ENCODE results near the gene ZNF710. TPM values are rescaled to one million over a fixed set of nuclear protein-coding genes. Genes with fewer than 3 reads are reported as not detected.
A peak's percentile ranks its signal among the peaks of the same experiment; 100 is the strongest.

The ZNF710 gene
- total RNA-seq, 1 donor from 2014 or later: 23.1 TPM

DNA sequence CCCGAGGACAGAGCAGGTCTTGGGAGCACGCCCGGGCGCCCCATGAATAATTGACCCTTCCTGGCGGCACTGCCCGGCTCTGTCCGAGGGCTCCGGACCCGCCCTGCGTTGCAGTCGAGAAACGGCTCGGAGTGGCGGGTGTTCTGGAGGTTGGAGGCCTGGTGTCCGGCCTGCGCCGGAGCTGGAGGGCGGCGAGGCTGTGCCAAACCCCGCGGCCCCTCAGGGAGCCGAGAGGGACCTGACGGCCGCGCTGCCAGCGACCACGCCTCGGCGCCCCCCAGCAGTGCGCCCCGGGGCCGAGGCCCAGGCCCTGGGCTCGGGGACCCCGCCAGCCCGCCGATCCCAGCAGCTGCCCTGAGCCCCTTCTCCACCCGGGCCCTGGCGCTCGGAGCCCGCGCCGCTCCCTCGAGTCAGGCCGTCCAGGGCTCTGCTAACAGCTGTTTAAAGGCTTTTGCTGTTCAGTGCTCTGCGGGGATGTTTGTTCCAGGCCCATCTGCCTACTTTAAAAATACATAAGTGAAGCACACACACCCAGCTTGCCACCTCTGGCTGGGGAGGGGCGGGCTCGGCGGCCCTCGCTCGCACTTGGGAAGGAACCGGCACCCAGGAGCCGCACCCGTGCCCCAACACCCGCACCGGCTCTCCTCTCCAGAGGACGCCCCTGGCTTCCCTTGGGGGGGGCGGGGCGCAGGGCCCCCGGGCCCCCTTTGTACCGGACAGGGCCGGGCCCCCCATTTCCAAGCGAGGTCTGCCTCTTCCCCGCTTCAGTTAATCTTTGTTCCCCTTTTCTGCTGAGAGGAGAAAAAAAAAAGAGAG lies 730 bp upstream of the ZNF710 start:
- Histone ChIP-seq H3K27me3 (no peaks in the 10 kb centered on the region), H3K27ac (peak overlapping the region; percentile 92), H3K4me3 (peak overlapping the region; percentile 90 to 95), H3K4me1 (peaks cover 44% of the 10 kb centered on the region), H3K9me3 (no peaks in the 10 kb centered on the region), H3K36me3 (no peaks in the 10 kb centered on the region)
- no peak for DNase-seq (ENCODE audit: extremely low spot score in 2 of 2)
- TF ChIP-seq POLR2AphosphoS5 (IDR thresholded peaks at IDR 0.05; ENCODE audit: insufficient read depth in 1 of 2, low read depth in 1 of 2) (no peak), POLR2A (IDR thresholded peaks at IDR 0.05) (no peak)
- TF ChIP-seq, protein P1, sequence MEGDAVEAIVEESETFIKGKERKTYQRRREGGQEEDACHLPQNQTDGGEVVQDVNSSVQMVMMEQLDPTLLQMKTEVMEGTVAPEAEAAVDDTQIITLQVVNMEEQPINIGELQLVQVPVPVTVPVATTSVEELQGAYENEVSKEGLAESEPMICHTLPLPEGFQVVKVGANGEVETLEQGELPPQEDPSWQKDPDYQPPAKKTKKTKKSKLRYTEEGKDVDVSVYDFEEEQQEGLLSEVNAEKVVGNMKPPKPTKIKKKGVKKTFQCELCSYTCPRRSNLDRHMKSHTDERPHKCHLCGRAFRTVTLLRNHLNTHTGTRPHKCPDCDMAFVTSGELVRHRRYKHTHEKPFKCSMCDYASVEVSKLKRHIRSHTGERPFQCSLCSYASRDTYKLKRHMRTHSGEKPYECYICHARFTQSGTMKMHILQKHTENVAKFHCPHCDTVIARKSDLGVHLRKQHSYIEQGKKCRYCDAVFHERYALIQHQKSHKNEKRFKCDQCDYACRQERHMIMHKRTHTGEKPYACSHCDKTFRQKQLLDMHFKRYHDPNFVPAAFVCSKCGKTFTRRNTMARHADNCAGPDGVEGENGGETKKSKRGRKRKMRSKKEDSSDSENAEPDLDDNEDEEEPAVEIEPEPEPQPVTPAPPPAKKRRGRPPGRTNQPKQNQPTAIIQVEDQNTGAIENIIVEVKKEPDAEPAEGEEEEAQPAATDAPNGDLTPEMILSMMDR (IDR thresholded peaks at IDR 0.05): no peak
- intact Hi-C loops (cut with DNase I): no loop called here

DNA sequence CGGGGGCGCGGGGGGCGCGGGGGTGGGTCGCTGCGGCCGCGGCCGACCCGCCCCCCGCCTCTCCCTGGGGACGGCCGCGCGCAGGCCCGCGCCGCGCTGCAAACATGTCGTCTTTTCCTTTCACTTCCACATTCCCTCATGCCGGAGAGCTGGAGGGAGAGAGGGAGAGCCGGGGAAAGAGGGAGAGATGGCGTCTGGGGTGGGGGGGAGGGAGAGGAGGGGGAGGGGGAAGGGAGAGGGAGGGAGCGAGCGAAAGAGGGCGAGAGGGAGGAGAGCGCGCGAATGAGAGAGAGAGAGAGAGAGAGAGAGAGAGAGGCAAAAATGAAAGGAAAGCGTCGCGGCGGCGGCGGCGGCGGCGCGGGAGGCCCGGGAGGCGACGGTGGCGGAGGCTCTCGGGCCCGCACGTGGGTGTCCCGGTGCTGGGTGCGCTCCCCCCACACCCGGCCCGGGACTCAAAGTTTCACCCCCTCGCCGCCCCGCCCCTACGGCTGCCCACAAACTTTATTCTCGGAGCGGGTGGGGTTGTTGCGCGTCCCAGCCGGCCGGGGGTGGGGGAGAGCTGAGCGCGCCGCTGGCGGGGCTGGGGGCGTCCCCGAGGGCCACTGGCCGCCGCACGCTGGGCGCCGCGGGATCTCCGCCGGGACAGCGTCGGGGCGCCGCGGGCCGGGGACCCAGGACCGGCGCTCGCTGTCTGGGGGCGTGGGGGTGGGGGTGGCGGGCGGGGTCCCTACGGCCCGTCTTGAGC lies 731 bp downstream of the ZNF710 start:
- intact Hi-C loops (cut with DNase I): no loop called here
- DNase-seq (ENCODE audit: extremely low spot score in 2 of 2): no peak

DNA sequence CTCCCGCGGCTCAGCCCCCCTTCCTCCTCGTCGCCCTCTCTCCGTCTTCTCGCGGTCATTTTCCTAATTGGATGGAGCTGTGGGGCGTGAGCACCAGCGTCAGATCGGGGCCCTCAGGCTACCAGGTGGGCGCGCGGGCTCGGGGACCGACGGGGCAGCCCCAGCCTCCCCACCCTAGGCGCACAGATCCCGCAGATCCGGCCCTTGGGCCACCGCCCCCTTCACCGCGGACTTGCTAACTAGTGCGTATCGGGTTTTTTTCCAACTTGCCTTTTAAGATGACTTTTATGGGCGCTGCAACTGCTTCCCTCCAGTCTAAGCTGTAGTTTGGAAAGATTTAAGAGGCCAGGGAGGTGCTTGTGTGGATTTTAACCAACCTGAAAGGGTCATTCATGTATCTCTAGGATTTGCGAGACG lies 1.3 kb downstream of the ZNF710 start:
- H3K4me1 ChIP-seq: peaks cover 63% of the 10 kb centered on the region
- TF ChIP-seq POLR2AphosphoS5 (IDR thresholded peaks at IDR 0.05; ENCODE audit: insufficient read depth in 1 of 2, low read depth in 1 of 2): peak in 1 of 2 donors; percentile 69
- TF ChIP-seq, protein P1 (IDR thresholded peaks at IDR 0.05): no peak
- intact Hi-C loops (cut with DNase I): no loop called here
- no peaks in the 10 kb centered on the region for H3K36me3 ChIP-seq
- no peaks in the 10 kb centered on the region for H3K9me3 ChIP-seq
- H3K27ac ChIP-seq: peak overlapping the region; percentile 95
- H3K27me3 ChIP-seq: no peaks in the 10 kb centered on the region
- H3K4me3 ChIP-seq: peak overlapping the region; percentile 90 to 95
- no peak for DNase-seq (ENCODE audit: extremely low spot score in 2 of 2)

More for the DNA sequence above, 731 bp downstream of the ZNF710 start:
- TF ChIP-seq, protein P1 (IDR thresholded peaks at IDR 0.05): no peak
- TF ChIP-seq POLR2A (IDR thresholded peaks at IDR 0.05): peak in 1 of 2 donors; percentile 28
- no peak for TF ChIP-seq POLR2AphosphoS5 (IDR thresholded peaks at IDR 0.05; ENCODE audit: insufficient read depth in 1 of 2, low read depth in 1 of 2)
- Histone ChIP-seq H3K27ac (peak overlapping the region; percentile 95), H3K9me3 (no peaks in the 10 kb centered on the region), H3K4me3 (peak overlapping the region; percentile 90 to 95), H3K27me3 (no peaks in the 10 kb centered on the region), H3K36me3 (no peaks in the 10 kb centered on the region), H3K4me1 (peaks cover 59% of the 10 kb centered on the region)

DNA sequence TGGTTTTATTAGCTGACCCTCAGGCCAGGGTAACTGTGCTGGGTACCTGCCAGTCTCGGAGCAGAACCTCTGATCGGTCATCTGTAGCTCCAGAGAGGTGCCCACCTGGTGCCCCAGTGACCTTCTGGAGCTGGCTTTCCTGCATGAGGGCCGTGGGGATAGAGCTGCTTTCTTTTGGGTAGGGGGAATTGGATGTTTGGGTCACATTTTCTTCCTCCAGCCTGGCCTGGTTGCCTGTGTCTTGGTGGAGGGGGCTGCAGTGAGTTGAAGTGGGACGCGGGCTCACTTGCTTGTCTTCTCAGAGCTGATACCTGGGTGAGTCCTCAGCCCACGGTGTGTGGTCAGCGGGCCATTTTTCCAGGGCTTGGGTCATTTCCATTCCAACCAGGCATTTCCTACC lies 2.6 kb downstream of the ZNF710 start:
- no peak for DNase-seq (ENCODE audit: extremely low spot score in 2 of 2)
- Histone ChIP-seq H3K9me3 (no peaks in the 10 kb centered on the region), H3K27me3 (no peaks in the 10 kb centered on the region), H3K36me3 (no peaks in the 10 kb centered on the region), H3K27ac (peak overlapping the region; percentile 95), H3K4me1 (peaks cover 73% of the 10 kb centered on the region), H3K4me3 (peak overlapping the region in 1 of 2 donors; percentile 90)
- TF ChIP-seq POLR2A (IDR thresholded peaks at IDR 0.05) (no peak), POLR2AphosphoS5 (IDR thresholded peaks at IDR 0.05; ENCODE audit: insufficient read depth in 1 of 2, low read depth in 1 of 2) (no peak)
- TF ChIP-seq, protein P1 (IDR thresholded peaks at IDR 0.05): no peak
- intact Hi-C loops (cut with DNase I): no loop called here
